Breast epithelium (tissue), 4 donors: ENCODE results near the gene BHMT. TPM values are rescaled to one million over a fixed set of nuclear protein-coding genes. Genes with fewer than 3 reads are reported as not detected.
"Not testable (repeated sequence)": the region's sequence is repeated elsewhere in the genome, so short reads cannot be mapped to it uniquely, and the experiment has no call there.

Experiments used
- DNase-seq, 2 donors: peaks; one replicate each; pipeline ENCODE4 v3.0.0-alpha.2; 2019; ENCODE audit warnings: low spot score in 2 of 2
- H3K27ac ChIP-seq, 2 donors: fragments of 200-600 bp; sonication (generic) in 1 of 2; one replicate each; pipeline ENCODE4 v1.5.1; 2016 to 2019; ENCODE audit warnings: mild to moderate bottlenecking in 1 of 2
- H3K27me3 ChIP-seq, 2 donors: fragments of 200-600 bp; sonication (generic) in 1 of 2; one replicate each; pipeline versions ENCODE4 v1.5.1 to v1.6.0; 2017 to 2019; ENCODE audit warnings: control low read depth in 1 of 2, mild to moderate bottlenecking in 1 of 2
- H3K36me3 ChIP-seq: fragments of 200-600 bp; one replicate; pipeline ENCODE4 v1.5.1; 2019
- H3K4me1 ChIP-seq, 2 donors: fragments of 200-600 bp; sonication (generic); one replicate each; pipeline ENCODE4 v1.5.1; 2016 to 2019; ENCODE audit warnings: control low read depth in 1 of 2
- H3K4me3 ChIP-seq, 3 donors: fragments of 200-600 bp; sonication (generic); 1 replicate in 2 of 3; 2 replicates in 1 of 3; pipeline ENCODE4 v1.5.1; 2016 to 2019; ENCODE audit warnings: mild to moderate bottlenecking in 3 of 3, moderate library complexity in 2 of 3
- H3K9me3 ChIP-seq, 2 donors: fragments of 200-600 bp; sonication (generic) in 1 of 2; one replicate each; pipeline ENCODE4 v1.5.1; 2016 to 2019; ENCODE audit warnings: control low read depth in 1 of 2
- POLR2A ChIP-seq: fragments of 450-650 bp; IDR thresholded peaks from one replicate; pipeline ENCODE4 v1.6.1; 2016; ENCODE audit warnings: antibody characterized with exemption, mild to moderate bottlenecking, moderate library complexity
- POLR2AphosphoS5 ChIP-seq, 3 donors: sonication (generic); formaldehyde crosslinking; IDR thresholded peaks; one replicate each; pipeline ENCODE4 v1.6.1; 2017; ENCODE audit warnings: antibody characterized with exemption in 3 of 3
- intact Hi-C: fragments of 100-400 bp; cut with DNase I; formaldehyde crosslinking; loops from one replicate; pipeline ENCODE4 v1.15.1; 2023; ENCODE audit warnings: low total_unique reads
- total RNA-seq, 3 donors: library from RNA; depleted of rRNA; stranded (reverse); fragments of >200 nt; gene quantifications; one replicate each; pipeline ENCODE4 v1.1.0, GENCODE V29; 2016
- TF ChIP-seq, protein P1 (sequence below), 3 donors: fragments of 450-650 bp; IDR thresholded peaks; one replicate each; pipeline ENCODE4 v1.5.1; 2016 to 2017; ENCODE audit warnings: antibody characterized with exemption in 3 of 3, mild to moderate bottlenecking in 3 of 3, moderate library complexity in 3 of 3

The BHMT gene
- total RNA-seq, 3 donors from 2014 or later, result 0.98 to 1.8 TPM; not detected in 1

GRCh38 chr5:79171635-79172245 is 60.1 kb downstream of the BHMT start:
- no peaks in the 10 kb centered on the region for H3K4me1 ChIP-seq
- H3K4me3 ChIP-seq, result no peak overlapping the region
- no peaks in the 10 kb centered on the region for H3K9me3 ChIP-seq
- no peak overlapping the region for H3K27ac ChIP-seq
- TF ChIP-seq, protein P1, sequence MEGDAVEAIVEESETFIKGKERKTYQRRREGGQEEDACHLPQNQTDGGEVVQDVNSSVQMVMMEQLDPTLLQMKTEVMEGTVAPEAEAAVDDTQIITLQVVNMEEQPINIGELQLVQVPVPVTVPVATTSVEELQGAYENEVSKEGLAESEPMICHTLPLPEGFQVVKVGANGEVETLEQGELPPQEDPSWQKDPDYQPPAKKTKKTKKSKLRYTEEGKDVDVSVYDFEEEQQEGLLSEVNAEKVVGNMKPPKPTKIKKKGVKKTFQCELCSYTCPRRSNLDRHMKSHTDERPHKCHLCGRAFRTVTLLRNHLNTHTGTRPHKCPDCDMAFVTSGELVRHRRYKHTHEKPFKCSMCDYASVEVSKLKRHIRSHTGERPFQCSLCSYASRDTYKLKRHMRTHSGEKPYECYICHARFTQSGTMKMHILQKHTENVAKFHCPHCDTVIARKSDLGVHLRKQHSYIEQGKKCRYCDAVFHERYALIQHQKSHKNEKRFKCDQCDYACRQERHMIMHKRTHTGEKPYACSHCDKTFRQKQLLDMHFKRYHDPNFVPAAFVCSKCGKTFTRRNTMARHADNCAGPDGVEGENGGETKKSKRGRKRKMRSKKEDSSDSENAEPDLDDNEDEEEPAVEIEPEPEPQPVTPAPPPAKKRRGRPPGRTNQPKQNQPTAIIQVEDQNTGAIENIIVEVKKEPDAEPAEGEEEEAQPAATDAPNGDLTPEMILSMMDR (IDR thresholded peaks at IDR 0.05), result no peak
- TF ChIP-seq POLR2AphosphoS5 (IDR thresholded peaks at IDR 0.05) (no peak), POLR2A (no peak)
- intact Hi-C loops, result no loop called here
- no peak for DNase-seq
- H3K27me3 ChIP-seq, result no peaks in the 10 kb centered on the region
- no peaks in the 10 kb centered on the region for H3K36me3 ChIP-seq

DNA sequence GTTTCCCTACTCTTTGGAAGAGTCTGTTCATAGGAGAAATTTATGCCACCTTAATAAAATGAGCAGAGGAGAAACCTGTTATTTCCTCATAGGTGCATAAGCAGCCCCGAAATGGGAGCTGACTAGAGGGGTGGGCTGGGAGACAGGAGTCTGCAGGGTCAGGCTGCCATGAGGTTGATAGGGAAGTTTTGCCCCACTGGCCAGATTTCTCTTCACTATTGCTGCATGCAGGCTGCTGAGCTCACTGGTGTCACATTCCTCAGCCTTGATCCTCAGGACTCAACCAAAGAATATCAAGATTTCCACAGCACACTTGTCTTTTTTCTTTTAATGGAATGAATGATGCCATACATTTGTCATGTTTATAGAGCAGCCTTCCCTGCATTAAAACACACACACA is 60.7 kb downstream of the BHMT start:
- Histone ChIP-seq H3K9me3 (no peaks in the 10 kb centered on the region), H3K27ac (no peak overlapping the region), H3K27me3 (no peaks in the 10 kb centered on the region), H3K36me3 (no peaks in the 10 kb centered on the region), H3K4me3 (no peak overlapping the region), H3K4me1 (no peaks in the 10 kb centered on the region)
- intact Hi-C loops, result no loop called here
- TF ChIP-seq POLR2A (no peak), POLR2AphosphoS5 (IDR thresholded peaks at IDR 0.05) (no peak)
- TF ChIP-seq, protein P1 (IDR thresholded peaks at IDR 0.05), result no peak
- DNase-seq, result no peak

GRCh38 chr5:79173626-79174025 is 62.0 kb downstream of the BHMT start:
- Histone ChIP-seq H3K36me3 (no peaks in the 10 kb centered on the region), H3K27ac (no peak overlapping the region), H3K4me3 (no peak overlapping the region), H3K4me1 (no peaks in the 10 kb centered on the region), H3K27me3 (no peaks in the 10 kb centered on the region), H3K9me3 (no peaks in the 10 kb centered on the region)
- TF ChIP-seq, protein P1 (IDR thresholded peaks at IDR 0.05), result no peak
- no peak for TF ChIP-seq POLR2A
- peak in 1 of 3 donors; percentile 36 for TF ChIP-seq POLR2AphosphoS5 (IDR thresholded peaks at IDR 0.05)
- no peak for DNase-seq
- intact Hi-C loops, result no loop called here

DNA sequence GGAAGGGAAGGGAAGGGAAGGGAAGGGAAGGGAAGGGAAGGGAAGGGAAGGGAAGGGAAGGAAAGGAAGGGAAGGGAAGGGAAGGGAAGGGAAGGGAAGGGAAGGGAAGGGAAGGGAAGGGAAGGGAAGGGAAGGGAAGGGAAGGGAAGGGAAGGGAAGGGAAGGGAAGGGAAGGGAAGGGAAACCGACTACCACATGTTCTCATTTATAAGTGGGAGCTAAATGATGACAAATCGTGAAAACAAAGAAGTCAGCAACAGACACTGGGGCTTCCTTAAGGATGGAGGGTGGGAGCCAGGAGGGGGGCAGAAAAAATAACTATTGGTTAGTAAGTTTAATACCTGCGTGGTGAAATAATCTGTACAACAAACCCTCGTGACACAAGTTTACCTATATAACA is 68.8 kb downstream of the BHMT start:
- H3K27me3 ChIP-seq, H3K9me3 ChIP-seq, H3K4me3 ChIP-seq, DNase-seq, intact Hi-C loops, H3K27ac ChIP-seq, H3K4me1 ChIP-seq, H3K36me3 ChIP-seq: not testable (repeated sequence)

- no peaks in the 10 kb centered on the region for H3K9me3 ChIP-seq
- TF ChIP-seq, protein P1 (IDR thresholded peaks at IDR 0.05), result no peak
- TF ChIP-seq POLR2A (no peak), POLR2AphosphoS5 (IDR thresholded peaks at IDR 0.05) (no peak)
- H3K4me3 ChIP-seq, result no peak overlapping the region
- H3K4me1 ChIP-seq, result no peaks in the 10 kb centered on the region
- DNase-seq, result no peak
- H3K36me3 ChIP-seq, result no peaks in the 10 kb centered on the region
- intact Hi-C loops, result no loop called here
- H3K27ac ChIP-seq, result no peak overlapping the region
- H3K27me3 ChIP-seq, result no peaks in the 10 kb centered on the region
Observed at GRCh38 chr5:79181419-79182022, 69.9 kb downstream of the BHMT start.

Other genes with a start within 250 kb of the BHMT start
- gene ARSB, start 126.5 kb upstream of the BHMT start, total RNA-seq, result 10 to 100 TPM in 1 of 3 donors, 1 to 10 TPM in 2; 9.8 to 17.6 (median 10.0) TPM
- gene DMGDH, start 42.1 kb upstream of the BHMT start, total RNA-seq, result 10 to 100 TPM in 1 of 3 donors, 1 to 10 TPM in 2; 1.5 to 12.5 (median 2.9) TPM
- gene BHMT2, start 42.0 kb upstream of the BHMT start, total RNA-seq, result 10 to 100 TPM in 2 of 3 donors, 1 to 10 TPM in 1; 8.0 to 63.7 (median 19.3) TPM
- 10 to 100 TPM; 15.8 to 29.9 (median 16.1) TPM for gene JMY, start 124.3 kb downstream of the BHMT start, total RNA-seq